Measurements from ENCODE around the gene TAS2R5. TPM values are rescaled to one million over a fixed set of nuclear protein-coding genes. Genes with fewer than 3 reads are reported as not detected.
"Not testable (repeated sequence)": the region's sequence is repeated elsewhere in the genome, so short reads cannot be mapped to it uniquely, and the experiment has no call there.

TAS2R5 gene
- polyA plus RNA-seq, 3 donors, result 1.5 TPM; not detected in 2

DNA sequence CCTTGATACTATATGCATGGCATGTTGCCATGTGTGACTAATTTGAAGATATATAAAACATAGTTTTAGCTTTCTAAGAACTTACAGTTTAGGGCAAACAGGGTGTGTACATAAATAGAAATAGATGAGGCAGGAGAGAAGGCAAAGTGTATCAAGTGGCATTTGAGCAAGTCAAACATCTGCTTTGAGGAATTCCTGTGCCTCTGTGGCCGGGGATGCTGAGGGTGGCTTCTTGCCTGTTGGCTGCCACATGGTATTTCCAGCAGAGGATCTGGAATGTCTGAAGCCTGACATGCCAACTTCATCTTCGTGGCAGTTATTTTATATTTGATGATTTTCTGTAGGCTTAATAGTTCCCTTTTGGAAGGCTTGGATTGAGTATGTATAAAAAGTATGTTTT lies 45.9 kb upstream of the TAS2R5 start:
- no peak overlapping the region for H3K4me2 ChIP-seq (replicated peaks; ENCODE audit: extremely low read depth, low read length, poor library complexity, severe bottlenecking)
- 100% methylated on average over 1 of the region's 2 CpGs for WGBS (ENCODE audit: insufficient coverage)

DNA sequence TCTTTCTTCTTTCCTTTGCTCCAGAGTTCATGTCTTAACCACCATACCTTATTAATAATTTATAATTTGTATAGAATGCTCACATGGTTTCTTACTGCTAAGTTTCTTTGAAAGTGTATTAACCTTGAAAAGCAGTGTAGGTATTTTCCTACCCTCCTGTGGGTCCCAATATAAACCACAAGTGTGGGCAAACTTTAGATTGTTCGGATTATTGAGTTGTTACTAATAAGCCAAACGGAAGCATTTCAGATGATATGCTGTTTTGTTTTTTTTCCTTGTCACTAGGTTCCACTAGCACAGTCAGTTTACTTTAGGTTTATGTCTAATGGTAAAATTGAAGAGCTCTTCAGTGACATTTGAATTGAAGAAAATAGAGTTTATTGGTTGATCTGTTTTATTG lies 41.6 kb upstream of the TAS2R5 start:
- no CpG with 5 or more reads among the region's 2 CpGs for WGBS (ENCODE audit: insufficient coverage)
- Mint-ChIP-seq H3K4me3 (no peak overlapping the region), H3K4me1 (no peaks in the 10 kb centered on the region), H3K27me3 (ENCODE audit: low read depth in 3 of 3) (no peaks in the 10 kb centered on the region), H3K36me3 (peaks cover 73 to 93% of the 10 kb centered on the region in 2 donors), H3K27ac (no peak overlapping the region), H3K9me3 (peaks cover 19 to 30% (median 25%) of the 10 kb centered on the region in 7 donors)
- intact Hi-C loops (cut with micrococcal nuclease), result no loop called here
- H3K36me3 ChIP-seq (replicated peaks in 1 of 2; ENCODE audit: control insufficient read depth in 1 of 2, insufficient read depth in 2 of 2, low read length in 2 of 2), result peaks cover 92 to 100% of the 10 kb centered on the region in 2 donors
- no peak overlapping the region for H3K9ac ChIP-seq (ENCODE audit: insufficient read depth, low read length, poor library complexity, severe bottlenecking)
- H3K9me3 ChIP-seq (replicated peaks in 1 of 2; ENCODE audit: control insufficient read depth in 1 of 2, insufficient read depth in 1 of 2, low read length in 2 of 2), result peaks cover 17 to 36% of the 10 kb centered on the region in 2 donors
- no peaks in the 10 kb centered on the region for H4K20me1 ChIP-seq (ENCODE audit: insufficient read depth, low read length)
- TF ChIP-seq, protein P1, sequence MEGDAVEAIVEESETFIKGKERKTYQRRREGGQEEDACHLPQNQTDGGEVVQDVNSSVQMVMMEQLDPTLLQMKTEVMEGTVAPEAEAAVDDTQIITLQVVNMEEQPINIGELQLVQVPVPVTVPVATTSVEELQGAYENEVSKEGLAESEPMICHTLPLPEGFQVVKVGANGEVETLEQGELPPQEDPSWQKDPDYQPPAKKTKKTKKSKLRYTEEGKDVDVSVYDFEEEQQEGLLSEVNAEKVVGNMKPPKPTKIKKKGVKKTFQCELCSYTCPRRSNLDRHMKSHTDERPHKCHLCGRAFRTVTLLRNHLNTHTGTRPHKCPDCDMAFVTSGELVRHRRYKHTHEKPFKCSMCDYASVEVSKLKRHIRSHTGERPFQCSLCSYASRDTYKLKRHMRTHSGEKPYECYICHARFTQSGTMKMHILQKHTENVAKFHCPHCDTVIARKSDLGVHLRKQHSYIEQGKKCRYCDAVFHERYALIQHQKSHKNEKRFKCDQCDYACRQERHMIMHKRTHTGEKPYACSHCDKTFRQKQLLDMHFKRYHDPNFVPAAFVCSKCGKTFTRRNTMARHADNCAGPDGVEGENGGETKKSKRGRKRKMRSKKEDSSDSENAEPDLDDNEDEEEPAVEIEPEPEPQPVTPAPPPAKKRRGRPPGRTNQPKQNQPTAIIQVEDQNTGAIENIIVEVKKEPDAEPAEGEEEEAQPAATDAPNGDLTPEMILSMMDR (IDR thresholded peaks at IDR 0.05), result no peak
- no peak overlapping the region for H2AFZ ChIP-seq (ENCODE audit: insufficient read depth, low read depth, low read length, poor library complexity, severe bottlenecking)
- H3K4me2 ChIP-seq (replicated peaks; ENCODE audit: extremely low read depth, low read length, poor library complexity, severe bottlenecking), result no peak overlapping the region
- no peak overlapping the region for H3K27ac ChIP-seq (ENCODE audit: low read depth in 1 of 2, low read length in 2 of 2)
- DNase-seq, result no peak
- H3K4me3 ChIP-seq (replicated peaks in 1 of 3; ENCODE audit: low read depth in 2 of 3, low read length in 3 of 3), result no peak overlapping the region
- H3K27me3 ChIP-seq (ENCODE audit: control insufficient read depth in 2 of 2, insufficient read depth in 2 of 2, low read length in 2 of 2), result no peaks in the 10 kb centered on the region
- no peaks in the 10 kb centered on the region for H3K4me1 ChIP-seq (ENCODE audit: control insufficient read depth in 1 of 2, insufficient read depth in 2 of 2, low read length in 2 of 2)
- no peaks in the 10 kb centered on the region for H3K79me2 ChIP-seq (ENCODE audit: insufficient read depth, low read length)

More for the DNA sequence above, 45.9 kb upstream of the TAS2R5 start:
- Mint-ChIP-seq H3K9me3 (peaks cover 0 to 2% (median 0%) of the 10 kb centered on the region in 7 donors), H3K4me3 (no peak overlapping the region), H3K27me3 (ENCODE audit: low read depth in 3 of 3) (no peaks in the 10 kb centered on the region), H3K4me1 (peaks cover 10% of the 10 kb centered on the region), H3K27ac (no peak overlapping the region), H3K36me3 (peaks cover 66 to 80% of the 10 kb centered on the region in 2 donors)
- Histone ChIP-seq H4K20me1 (ENCODE audit: insufficient read depth, low read length) (no peaks in the 10 kb centered on the region), H3K36me3 (replicated peaks in 1 of 2; ENCODE audit: control insufficient read depth in 1 of 2, insufficient read depth in 2 of 2, low read length in 2 of 2) (peaks cover 85 to 91% of the 10 kb centered on the region in 2 donors), H3K4me3 (replicated peaks in 1 of 3; ENCODE audit: low read depth in 2 of 3, low read length in 3 of 3) (no peak overlapping the region), H3K9me3 (replicated peaks in 1 of 2; ENCODE audit: control insufficient read depth in 1 of 2, insufficient read depth in 1 of 2, low read length in 2 of 2) (no peaks in the 10 kb centered on the region), H3K27ac (ENCODE audit: low read depth in 1 of 2, low read length in 2 of 2) (no peak overlapping the region), H3K27me3 (ENCODE audit: control insufficient read depth in 2 of 2, insufficient read depth in 2 of 2, low read length in 2 of 2) (no peaks in the 10 kb centered on the region), H3K4me1 (ENCODE audit: control insufficient read depth in 1 of 2, insufficient read depth in 2 of 2, low read length in 2 of 2) (peaks cover 1 to 7% of the 10 kb centered on the region in 2 donors), H3K9ac (ENCODE audit: insufficient read depth, low read length, poor library complexity, severe bottlenecking) (no peak overlapping the region), H3K79me2 (ENCODE audit: insufficient read depth, low read length) (peaks cover 21% of the 10 kb centered on the region), H2AFZ (ENCODE audit: insufficient read depth, low read depth, low read length, poor library complexity, severe bottlenecking) (no peak overlapping the region)
- intact Hi-C loops (cut with micrococcal nuclease), result no loop called here
- TF ChIP-seq, protein P1 (IDR thresholded peaks at IDR 0.05), result no peak
- DNase-seq, result no peak

DNA sequence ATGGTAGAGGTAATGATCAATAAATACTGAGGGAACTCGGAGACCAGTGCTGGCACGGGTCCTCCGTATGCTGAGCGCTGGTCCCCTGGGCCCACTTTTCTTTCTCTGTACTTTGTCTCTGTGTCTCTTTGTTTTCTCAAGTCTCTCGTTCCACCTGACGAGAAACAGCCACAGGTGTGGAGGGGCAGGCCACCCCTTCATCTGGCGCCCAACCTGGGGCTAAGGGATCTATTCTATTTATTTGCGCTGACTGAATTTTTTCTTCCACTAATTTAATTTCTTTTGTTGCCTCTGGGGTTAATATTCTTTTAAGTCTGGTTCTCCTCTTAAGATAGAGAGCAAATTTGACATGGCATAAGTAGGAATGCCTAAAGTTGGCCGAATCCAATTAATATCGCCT lies 38.1 kb upstream of the TAS2R5 start:
- not testable (repeated sequence) for H3K4me1 ChIP-seq (ENCODE audit: control insufficient read depth in 1 of 2, insufficient read depth in 2 of 2, low read length in 2 of 2); H3K4me2 ChIP-seq (replicated peaks; ENCODE audit: extremely low read depth, low read length, poor library complexity, severe bottlenecking); H3K27me3 Mint-ChIP-seq (ENCODE audit: low read depth in 3 of 3); H3K9ac ChIP-seq (ENCODE audit: insufficient read depth, low read length, poor library complexity, severe bottlenecking); H3K4me3 Mint-ChIP-seq; H4K20me1 ChIP-seq (ENCODE audit: insufficient read depth, low read length); H3K79me2 ChIP-seq (ENCODE audit: insufficient read depth, low read length); H3K27me3 ChIP-seq (ENCODE audit: control insufficient read depth in 2 of 2, insufficient read depth in 2 of 2, low read length in 2 of 2); H2AFZ ChIP-seq (ENCODE audit: insufficient read depth, low read depth, low read length, poor library complexity, severe bottlenecking); H3K4me1 Mint-ChIP-seq; H3K27ac ChIP-seq (ENCODE audit: low read depth in 1 of 2, low read length in 2 of 2); DNase-seq
- intact Hi-C loops (cut with micrococcal nuclease), result loop anchor here in 1 of 2 donors (5.0 kb wide), 1 partner anchor 435 kb away; no protein-coding TSS in a partner anchor
- Histone ChIP-seq H3K9me3 (replicated peaks in 1 of 2; ENCODE audit: control insufficient read depth in 1 of 2, insufficient read depth in 1 of 2, low read length in 2 of 2) (peaks cover 17 to 36% of the 10 kb centered on the region in 2 donors), H3K36me3 (replicated peaks in 1 of 2; ENCODE audit: control insufficient read depth in 1 of 2, insufficient read depth in 2 of 2, low read length in 2 of 2) (peaks cover 66 to 93% of the 10 kb centered on the region in 2 donors), H3K4me3 (replicated peaks in 1 of 3; ENCODE audit: low read depth in 2 of 3, low read length in 3 of 3) (peak overlapping the region in 1 of 3 experiments; percentile 28)
- Mint-ChIP-seq H3K27ac (peak overlapping the region in 1 of 7 donors; percentile 75), H3K36me3 (peaks cover 70 to 86% of the 10 kb centered on the region in 2 donors), H3K9me3 (peaks cover 19 to 30% (median 25%) of the 10 kb centered on the region in 7 donors)
- no CpG with 5 or more reads among the region's 10 CpGs for WGBS (ENCODE audit: insufficient coverage)
